Hepatocyte (in vitro differentiated cells): ENCODE data around the gene PLCL2. TPM values are rescaled to one million over a fixed set of nuclear protein-coding genes. Genes with fewer than 3 reads are reported as not detected.

Source experiments
- DNase-seq: peaks from one replicate; pipeline ENCODE4 v3.0.0-alpha.2; 2016; ENCODE audit warnings: low spot score
- H2AFZ ChIP-seq: fragments of 200-600 bp; sonication (generic); 2 replicates; pipeline ENCODE4 v1.6.0; 2016; ENCODE audit warnings: antibody characterized with exemption, mild to moderate bottlenecking
- H3K27ac ChIP-seq: fragments of 200-600 bp; sonication (generic); 2 replicates; pipeline ENCODE4 v1.5.1; 2016; ENCODE audit warnings: mild to moderate bottlenecking
- H3K27me3 ChIP-seq: fragments of 200-600 bp; sonication (generic); 2 replicates; pipeline ENCODE4 v1.6.1; 2016
- H3K36me3 ChIP-seq: fragments of 200-600 bp; sonication (generic); replicated peaks from 2 replicates; pipeline ENCODE4 v1.5.1; 2016; ENCODE audit warnings: low read depth; ENCODE audit not compliant: insufficient read depth
- H3K4me1 ChIP-seq: fragments of 200-600 bp; sonication (generic); 2 replicates; pipeline ENCODE4 v1.5.1; 2016; ENCODE audit warnings: mild to moderate bottlenecking, moderate library complexity; ENCODE audit not compliant: insufficient read depth
- H3K4me2 ChIP-seq: fragments of 200-600 bp; sonication (generic); 2 replicates; pipeline ENCODE4 v1.6.0; 2016
- H3K4me3 ChIP-seq: fragments of 200-600 bp; sonication (generic); 2 replicates; pipeline ENCODE4 v1.5.1; 2016; ENCODE audit warnings: mild to moderate bottlenecking
- H3K79me2 ChIP-seq: fragments of 200-600 bp; sonication (generic); 2 replicates; pipeline ENCODE4 v1.6.0; 2017; ENCODE audit warnings: mild to moderate bottlenecking
- H3K9me2 ChIP-seq: fragments of 200-600 bp; sonication (generic); replicated peaks from 2 replicates; pipeline ENCODE4 v1.6.0; 2017; ENCODE audit warnings: mild to moderate bottlenecking; ENCODE audit not compliant: insufficient read depth
- H3K9me3 ChIP-seq: fragments of 200-600 bp; sonication (generic); 2 replicates; pipeline ENCODE4 v1.5.1; 2016; ENCODE audit warnings: low read depth, mild to moderate bottlenecking
- H4K20me1 ChIP-seq: fragments of 200-600 bp; sonication (generic); 2 replicates; pipeline ENCODE4 v1.6.0; 2016; ENCODE audit warnings: mild to moderate bottlenecking; ENCODE audit not compliant: insufficient read depth, poor library complexity, severe bottlenecking
- CTCF ChIP-seq: fragments of 200-600 bp; sonication (generic); IDR thresholded peaks from 2 replicates; pipeline ENCODE4 v1.5.1; 2016; ENCODE audit warnings: antibody characterized with exemption, mild to moderate bottlenecking; ENCODE audit not compliant: poor library complexity
- EZH2 ChIP-seq: fragments of 200-600 bp; sonication (generic); IDR thresholded peaks from 2 replicates; pipeline ENCODE4 v1.6.1; 2016; ENCODE audit warnings: antibody characterized with exemption, mild to moderate bottlenecking, borderline replicate concordance
- EZH2phosphoT487 ChIP-seq: fragments of 200-600 bp; sonication (generic); IDR thresholded peaks from one replicate; pipeline ENCODE4 v1.6.1; 2018; ENCODE audit warnings: antibody characterized with exemption, mild to moderate bottlenecking, low read depth, moderate library complexity; ENCODE audit not compliant: unreplicated experiment, severe bottlenecking
- WGBS: methylation state at CpG from one replicate; pipeline ENCODE4 v1.1.6; 2016; ENCODE audit warnings: low lambda C conversion rate; ENCODE audit errors: missing lambda C conversion rate; 5-methylcytosine and 5-hydroxymethylcytosine counted together
- polyA plus RNA-seq: library from polyadenylated mRNA; unstranded; fragments of >200 nt; fragmentation: Nextera tagmentation; extraction: Ambion mirVana; gene quantifications from 2 replicates; pipeline ENCODE4 v1.2.1, GENCODE V29; 2016
- total RNA-seq: library from RNA; depleted of rRNA; stranded (reverse); fragments of >200 nt; gene quantifications from 2 replicates; pipeline ENCODE4 v1.2.3, GENCODE V29; 2014

PLCL2 gene
- total and polyA plus RNA-seq, 2 experiments from 2014 or later, result 3.2 to 14.2 TPM

GRCh38 chr3:17035966-17036365 is 151.2 kb downstream of the PLCL2 start:
- H2AFZ ChIP-seq, result no peak overlapping the region
- no peak for TF ChIP-seq EZH2
- TF ChIP-seq CTCF, result no peak
- TF ChIP-seq EZH2phosphoT487, result no peak
- H3K4me2 ChIP-seq, result no peak overlapping the region
- no peaks in the 10 kb centered on the region for H3K27me3 ChIP-seq
- no peaks in the 10 kb centered on the region for H3K9me2 ChIP-seq
- no peaks in the 10 kb centered on the region for H4K20me1 ChIP-seq
- 87% methylated on average over 6 of the region's 6 CpGs for WGBS
- H3K79me2 ChIP-seq, result no peaks in the 10 kb centered on the region
- H3K36me3 ChIP-seq, result no peaks in the 10 kb centered on the region
- no peak overlapping the region for H3K4me3 ChIP-seq
- H3K4me1 ChIP-seq, result no peaks in the 10 kb centered on the region
- no peak for DNase-seq
- H3K9me3 ChIP-seq, result no peaks in the 10 kb centered on the region
- no peak overlapping the region for H3K27ac ChIP-seq

GRCh38 chr3:17038141-17038540 is 153.4 kb downstream of the PLCL2 start:
- Histone ChIP-seq H3K9me2 (no peaks in the 10 kb centered on the region), H3K4me1 (no peaks in the 10 kb centered on the region), H3K4me2 (no peak overlapping the region), H3K79me2 (no peaks in the 10 kb centered on the region), H3K27ac (no peak overlapping the region), H3K4me3 (no peak overlapping the region), H3K9me3 (no peaks in the 10 kb centered on the region), H3K36me3 (no peaks in the 10 kb centered on the region), H4K20me1 (no peaks in the 10 kb centered on the region), H2AFZ (no peak overlapping the region), H3K27me3 (no peaks in the 10 kb centered on the region)
- TF ChIP-seq EZH2phosphoT487, result no peak
- no peak for TF ChIP-seq EZH2
- no peak for TF ChIP-seq CTCF
- DNase-seq, result no peak
- WGBS, result 87% methylated on average over 3 of the region's 3 CpGs

GRCh38 chr3:17038900-17039553 is 154.3 kb downstream of the PLCL2 start:
- no peak overlapping the region for H3K4me2 ChIP-seq

More at GRCh38 chr3:17038900-17039553, 154.3 kb downstream of the PLCL2 start:
- Histone ChIP-seq H3K4me3 (no peak overlapping the region), H4K20me1 (no peaks in the 10 kb centered on the region), H3K27ac (peak overlapping the region; percentile 50), H3K9me3 (no peaks in the 10 kb centered on the region), H3K9me2 (no peaks in the 10 kb centered on the region), H3K79me2 (no peaks in the 10 kb centered on the region), H3K4me1 (no peaks in the 10 kb centered on the region), H3K36me3 (no peaks in the 10 kb centered on the region), H3K27me3 (no peaks in the 10 kb centered on the region), H2AFZ (no peak overlapping the region)
- TF ChIP-seq CTCF (no peak), EZH2phosphoT487 (no peak), EZH2 (no peak)
- 100% methylated on average over 1 of the region's 1 CpG for WGBS
- no peak for DNase-seq
